GM19372 (cell line): ENCODE data around the gene IGFBP5.

Experiments
- ATAC-seq: cut with Tn5 transposase; IDR thresholded peaks from one replicate; pipeline ENCODE4 v1.9.1; 2021; ENCODE audit warnings: mild to moderate bottlenecking, low read depth, moderate library complexity; ENCODE audit not compliant: unreplicated experiment

Gene IGFBP5

GRCh38 chr2:216690456-216690852 is 4.9 kb downstream of the IGFBP5 start:
- ATAC-seq = no peak

GRCh38 chr2:216689397-216689796 is 6.0 kb downstream of the IGFBP5 start:
- ATAC-seq = no peak

- ATAC-seq = no peak
Observed at GRCh38 chr2:216688731-216689340, 6.5 kb downstream of the IGFBP5 start.

- no peak for ATAC-seq
Observed at GRCh38 chr2:216687646-216688045, 7.7 kb downstream of the IGFBP5 start.

- ATAC-seq = no peak
Observed at GRCh38 chr2:216687111-216687510, 8.2 kb downstream of the IGFBP5 start.

- no peak for ATAC-seq
Observed at GRCh38 chr2:216685327-216685875, 9.9 kb downstream of the IGFBP5 start.

- no peak for ATAC-seq
Observed at GRCh38 chr2:216683846-216684245, 11.5 kb downstream of the IGFBP5 start.

GRCh38 chr2:216681683-216682082 is 13.7 kb downstream of the IGFBP5 start:
- no peak for ATAC-seq

GRCh38 chr2:216680951-216681629 is 14.3 kb downstream of the IGFBP5 start:
- no peak for ATAC-seq

- no peak for ATAC-seq
Observed at GRCh38 chr2:216679658-216680024, 15.7 kb downstream of the IGFBP5 start.

GRCh38 chr2:216678813-216679657 is 16.3 kb downstream of the IGFBP5 start:
- ATAC-seq = no peak

- ATAC-seq = no peak
Observed at GRCh38 chr2:216678098-216678465, 17.3 kb downstream of the IGFBP5 start.

GRCh38 chr2:216677439-216678097 is 17.8 kb downstream of the IGFBP5 start:
- no peak for ATAC-seq

GRCh38 chr2:216676630-216677029 is 18.7 kb downstream of the IGFBP5 start:
- ATAC-seq = no peak

- ATAC-seq = no peak
Observed at GRCh38 chr2:216674376-216674775, 21.0 kb downstream of the IGFBP5 start.

- no peak for ATAC-seq
Observed at GRCh38 chr2:216673609-216674008, 21.7 kb downstream of the IGFBP5 start.

GRCh38 chr2:216673021-216673420 is 22.3 kb downstream of the IGFBP5 start:
- ATAC-seq = no peak

- no peak for ATAC-seq
Observed at GRCh38 chr2:216672466-216672865, 22.9 kb downstream of the IGFBP5 start.

- ATAC-seq = no peak
Observed at GRCh38 chr2:216671791-216672343, 23.5 kb downstream of the IGFBP5 start.

- ATAC-seq = no peak
Observed at GRCh38 chr2:216671081-216671411, 24.3 kb downstream of the IGFBP5 start.
